Measurements from ENCODE around the gene DCST1. TPM values are rescaled to one million over a fixed set of nuclear protein-coding genes. Genes with fewer than 3 reads are reported as not detected.

The DCST1 gene
- total RNA-seq, 2 experiments from 2014 or later: not detected

DNA sequence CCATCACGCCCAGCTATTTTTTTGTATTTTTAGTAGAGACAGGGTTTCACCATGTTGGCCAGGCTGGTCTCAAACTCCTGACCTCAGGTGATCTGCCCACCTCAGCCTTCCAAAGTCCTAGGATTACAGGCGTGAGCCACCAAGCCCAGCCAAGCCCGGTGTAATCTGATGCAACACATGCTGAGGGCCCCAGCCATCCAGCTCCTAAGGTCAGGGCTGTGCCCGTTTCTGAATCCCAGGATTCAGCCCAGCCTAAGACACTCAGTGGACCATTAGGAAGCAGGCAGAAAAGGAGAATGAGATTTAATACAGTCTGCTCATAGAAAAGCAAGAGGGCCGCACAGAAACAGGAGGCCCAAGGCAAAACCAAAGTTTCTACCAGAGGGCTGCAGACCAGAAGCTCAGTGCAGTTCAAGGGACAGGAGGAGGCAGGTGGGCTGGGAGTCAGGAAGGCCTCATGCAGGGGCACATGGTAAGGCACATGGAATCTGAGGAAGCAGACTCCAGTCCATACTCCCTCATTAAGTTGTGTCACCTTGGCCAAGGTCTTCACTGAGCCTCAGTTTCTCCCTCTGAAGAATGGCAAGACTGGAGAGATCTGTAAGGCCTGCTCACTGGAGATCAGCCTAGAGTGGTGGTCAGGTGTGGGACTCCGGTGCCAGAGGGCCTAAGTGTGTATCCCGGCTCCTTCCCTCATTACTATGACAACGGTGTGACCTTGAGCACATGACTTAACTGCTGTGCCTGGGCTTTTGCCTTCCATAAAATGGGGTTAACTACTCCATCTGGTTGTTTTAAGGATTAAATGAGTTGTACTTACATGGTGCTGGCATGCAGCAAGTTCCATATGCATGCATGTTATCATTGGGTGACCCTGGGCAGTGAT is 15.1 kb downstream of the DCST1 start:
- Mint-ChIP-seq H3K27me3 (no peaks in the 10 kb centered on the region), H3K4me1 (peaks cover 31% of the 10 kb centered on the region), H3K9me3 (ENCODE audit: low read depth) (no peaks in the 10 kb centered on the region), H3K27ac (no peak overlapping the region), H3K4me3 (no peak overlapping the region), H3K36me3 (ENCODE audit: low read depth) (no peaks in the 10 kb centered on the region)
- DNase-seq (no peak), ATAC-seq (no peak)
- intact Hi-C loops (cut with DNase I, micrococcal nuclease): no loop called here
- POLR2A ChIA-PET: interaction anchor here (0.7 kb wide), 1 partner anchor 112 kb away, joined by 3 read pairs; the partner anchor contains the start of gene PMVK
- CTCF ChIA-PET: interaction anchor here (1.0 to 1.5 kb wide), 4 partner anchors 32 to 64 kb away, joined by 3 to 5 read pairs (median 4); no protein-coding TSS in a partner anchor

DNA sequence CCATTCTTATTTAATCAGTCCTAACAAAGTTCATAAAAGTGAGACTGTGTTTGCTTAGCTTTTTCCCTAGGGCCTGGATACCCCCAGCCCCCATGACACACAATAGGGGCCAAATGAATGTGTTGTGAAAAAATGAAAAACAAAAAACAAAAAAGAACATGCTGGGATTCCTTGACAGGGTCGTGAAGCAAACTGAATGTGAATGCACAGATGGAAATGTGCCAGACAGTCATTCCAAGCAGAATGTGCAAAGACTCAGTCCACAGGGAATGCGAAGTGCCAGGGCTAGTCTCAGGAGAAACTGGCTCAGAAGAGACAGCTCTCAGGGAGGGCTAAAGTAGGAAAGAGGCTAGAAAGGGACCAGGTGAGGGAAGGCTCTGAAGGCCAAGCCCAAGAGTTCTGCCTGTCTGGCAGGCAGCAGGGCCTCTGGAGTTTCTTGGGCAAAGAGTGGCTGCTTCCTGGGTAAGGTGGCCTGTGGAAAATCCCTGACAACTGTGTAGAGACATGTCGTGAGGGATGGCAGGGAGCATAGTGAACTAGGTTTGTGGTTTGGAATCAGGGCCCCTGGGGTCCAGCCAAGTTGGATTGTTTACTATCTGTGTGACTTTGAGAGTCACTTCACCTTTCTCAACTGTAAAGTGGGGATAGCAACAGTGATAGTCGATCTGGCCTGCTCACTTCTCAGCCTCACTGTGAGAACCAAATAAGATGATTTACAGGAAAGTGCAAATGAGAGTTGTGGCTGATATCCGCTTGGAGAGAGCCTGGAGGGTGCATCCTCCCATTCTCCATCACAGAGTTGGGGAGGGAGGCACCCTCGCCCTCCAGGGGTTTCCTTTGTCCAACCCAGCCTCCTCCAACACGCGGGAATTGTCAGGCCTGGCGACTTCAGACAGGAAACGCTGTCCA is 16.3 kb downstream of the DCST1 start:
- no peak for ATAC-seq
- POLR2A ChIA-PET: interaction anchor here (0.6 to 1.3 kb wide), 3 partner anchors 35 to 114 kb away, joined by 3 to 4 read pairs (median 3); partner anchors contain the start of gene PMVK
- H3K36me3 Mint-ChIP-seq (ENCODE audit: low read depth): no peaks in the 10 kb centered on the region
- H3K27me3 Mint-ChIP-seq: no peaks in the 10 kb centered on the region
- H3K4me1 Mint-ChIP-seq: peaks cover 26% of the 10 kb centered on the region
- peak overlapping the region; percentile 74 for H3K4me3 Mint-ChIP-seq
- H3K27ac Mint-ChIP-seq: peak overlapping the region; percentile 51
- H3K9me3 Mint-ChIP-seq (ENCODE audit: low read depth): no peaks in the 10 kb centered on the region
- CTCF ChIA-PET: interaction anchor here (0.6 to 3.1 kb wide), 11 partner anchors 11 to 1059 kb away, joined by 3 to 26 read pairs (median 3); partner anchors contain the start of genes KRTCAP2 and TRIM46
- intact Hi-C loops (cut with DNase I, micrococcal nuclease): loop anchor here (1.0 to 5.0 kb wide), 5 partner anchors 33 to 123 kb away; partner anchors contain the start of genes FLAD1 (in 1 of the 2), KRTCAP2 (in 1 of the 2), PYGO2 (in 1 of the 2) and TRIM46 (in 1 of the 2)
- DNase-seq: no peak

DNA sequence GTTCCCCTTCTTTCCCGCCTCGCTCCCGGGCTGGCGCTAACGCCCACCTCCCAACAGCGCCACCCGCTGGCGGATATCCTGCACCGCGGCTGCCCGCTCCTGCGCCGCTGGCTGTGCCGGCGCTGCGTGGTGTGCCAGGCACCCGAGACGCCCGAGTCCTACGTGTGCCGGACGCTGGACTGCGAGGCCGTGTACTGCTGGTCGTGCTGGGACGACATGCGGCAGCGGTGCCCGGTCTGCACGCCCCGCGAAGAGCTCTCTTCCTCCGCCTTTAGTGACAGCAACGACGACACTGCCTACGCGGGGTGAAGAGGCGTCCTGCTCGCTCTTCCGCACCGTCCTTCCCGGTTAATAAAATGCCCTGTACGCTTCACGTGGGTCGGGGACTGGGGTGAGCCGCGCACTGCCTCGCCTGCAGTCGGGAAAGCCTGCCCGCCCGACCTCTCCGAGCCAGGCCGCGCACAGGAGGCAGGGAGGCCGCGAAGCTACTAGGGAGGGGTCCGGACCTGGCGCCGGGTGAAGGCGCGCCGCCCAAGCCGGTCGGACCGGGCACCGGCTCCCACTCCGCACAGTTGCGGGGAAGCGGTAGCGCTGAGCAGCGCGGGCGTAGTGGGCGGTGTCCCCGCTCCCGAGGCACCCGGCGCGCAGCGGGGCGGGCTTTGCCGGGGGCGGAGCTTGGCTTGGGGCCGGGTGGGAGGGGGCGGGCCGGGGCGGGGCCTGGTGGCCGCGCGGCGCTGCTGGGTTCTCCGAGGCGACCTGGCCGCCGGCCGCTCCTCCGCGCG is 17.1 kb downstream of the DCST1 start, which contains the start of gene ADAM15:
Gene ADAM15 (plus strand): TSS at position 757 of the 782 bp plus-strand sequence. CDS start 71 bp downstream, outside the sequence.
- Mint-ChIP-seq H3K9me3 (ENCODE audit: low read depth) (no peaks in the 10 kb centered on the region), H3K27ac (peak within 1 kb of the TSS; percentile 80), H3K4me1 (peaks cover 20% of the 10 kb centered on the region), H3K4me3 (peak within 1 kb of the TSS; percentile 74), H3K27me3 (no peaks in the 10 kb centered on the region), H3K36me3 (ENCODE audit: low read depth) (peaks cover 6% of the 10 kb centered on the region)
- POLR2A ChIA-PET: interaction anchor here (0.6 to 1.3 kb wide), 4 partner anchors 34 to 1117 kb away, joined by 3 to 5 read pairs (median 4); partner anchors contain the start of gene PMVK
- DNase-seq: peak; percentile 90
- ATAC-seq: peak; percentile 78
- CTCF ChIA-PET: interaction anchor here (0.6 to 3.1 kb wide), 25 partner anchors 8 to 514 kb away, joined by 3 to 26 read pairs (median 4); partner anchors contain the start of genes EFNA3, EFNA4, KRTCAP2 and TRIM46
- intact Hi-C loops (cut with DNase I, micrococcal nuclease): loop anchor here (1.0 to 5.0 kb wide), 14 partner anchors 11 to 177 kb away; partner anchors contain the start of genes FLAD1 (in 2 of the 2), CKS1B (in 1 of the 2), EFNA4 (in 1 of the 2) and KRTCAP2 (in 1 of the 2)

DNA sequence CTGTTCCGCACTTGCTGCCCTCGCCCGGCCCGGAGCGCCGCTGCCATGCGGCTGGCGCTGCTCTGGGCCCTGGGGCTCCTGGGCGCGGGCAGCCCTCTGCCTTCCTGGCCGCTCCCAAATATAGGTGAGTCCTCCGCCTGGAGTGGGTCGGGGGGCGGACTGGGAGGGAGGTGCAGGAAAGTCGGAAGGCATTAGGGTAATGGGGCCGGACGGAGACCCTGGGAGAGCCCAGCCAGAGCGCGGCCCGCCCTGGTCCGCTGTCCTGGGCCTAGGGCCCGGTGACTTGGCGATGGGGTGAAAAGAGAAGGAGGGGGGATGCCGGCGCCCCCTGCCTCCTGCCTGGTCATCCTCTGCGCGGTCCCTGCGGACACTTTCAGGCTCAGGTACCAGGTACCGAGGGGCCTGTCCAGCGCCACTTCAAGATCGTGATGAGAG is 17.7 kb downstream of the DCST1 start:
- Mint-ChIP-seq H3K4me1 (peaks cover 20% of the 10 kb centered on the region), H3K36me3 (ENCODE audit: low read depth) (peaks cover 10% of the 10 kb centered on the region), H3K4me3 (peak overlapping the region; percentile 69), H3K27ac (no peak overlapping the region), H3K27me3 (no peaks in the 10 kb centered on the region), H3K9me3 (ENCODE audit: low read depth) (no peaks in the 10 kb centered on the region)
- ChIA-PET POLR2A (interaction anchor here (0.6 to 1.3 kb wide), 3 partner anchors 115 to 1116 kb away, joined by 3 to 5 read pairs (median 4); partner anchors contain the start of gene PMVK), CTCF (interaction anchor here (0.6 to 3.1 kb wide), 22 partner anchors 9 to 514 kb away, joined by 3 to 26 read pairs (median 4); partner anchors contain the start of genes EFNA3, EFNA4, KRTCAP2 and TRIM46)
- DNase-seq (no peak), ATAC-seq (peak; percentile 2)
- intact Hi-C loops (cut with DNase I, micrococcal nuclease): loop anchor here (1.0 to 5.0 kb wide), 13 partner anchors 10 to 176 kb away; partner anchors contain the start of genes FLAD1 (in 2 of the 2), CKS1B (in 1 of the 2), EFNA4 (in 1 of the 2) and KRTCAP2 (in 1 of the 2)

DNA sequence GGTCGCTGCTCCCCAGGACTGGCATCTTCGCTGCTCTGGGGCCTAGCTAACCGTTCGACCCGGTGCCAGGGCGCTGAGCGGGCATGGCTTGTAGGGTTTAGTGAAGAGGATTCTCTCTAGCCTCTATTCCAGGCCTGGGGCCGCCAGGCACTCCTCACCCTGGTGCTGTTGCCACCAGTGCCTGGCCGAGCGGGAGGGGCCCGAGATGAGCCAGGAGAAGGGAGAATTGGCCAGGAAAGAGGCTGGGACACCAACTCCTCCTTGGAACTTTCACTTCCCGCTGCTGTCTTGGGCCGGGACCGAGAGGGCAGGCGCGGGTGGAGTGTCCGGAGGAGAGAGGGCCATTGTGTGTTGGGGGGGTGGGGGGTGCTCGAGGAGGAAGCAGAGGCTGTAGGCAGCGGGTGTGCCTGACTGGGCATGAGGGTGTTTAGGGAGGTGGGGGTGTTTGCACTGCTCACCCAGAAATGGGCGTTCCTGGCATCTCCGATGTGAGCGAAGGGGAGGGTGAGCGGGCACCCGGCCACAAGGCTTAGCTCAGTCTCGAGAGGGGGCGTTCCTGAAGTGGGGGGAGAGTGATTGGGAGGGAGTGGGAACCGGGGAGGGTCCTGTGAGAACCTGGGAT is 18.3 kb downstream of the DCST1 start:
- DNase-seq (peak; percentile 64), ATAC-seq (peak; percentile 35)
- Mint-ChIP-seq H3K9me3 (ENCODE audit: low read depth) (no peaks in the 10 kb centered on the region), H3K27ac (peak overlapping the region; percentile 9), H3K36me3 (ENCODE audit: low read depth) (peaks cover 13% of the 10 kb centered on the region), H3K27me3 (no peaks in the 10 kb centered on the region), H3K4me3 (peak overlapping the region; percentile 69), H3K4me1 (peaks cover 20% of the 10 kb centered on the region)
- POLR2A ChIA-PET: interaction anchor here (0.8 kb wide), 1 partner anchor 121 kb away, joined by 5 read pairs; no protein-coding TSS in a partner anchor
- intact Hi-C loops (cut with DNase I, micrococcal nuclease): loop anchor here (1.0 to 5.0 kb wide), 13 partner anchors 9 to 175 kb away; partner anchors contain the start of genes FLAD1 (in 2 of the 2), CKS1B (in 1 of the 2), EFNA4 (in 1 of the 2) and KRTCAP2 (in 1 of the 2)
- CTCF ChIA-PET: interaction anchor here (1.0 to 3.1 kb wide), 12 partner anchors 8 to 457 kb away, joined by 3 to 26 read pairs (median 6); partner anchors contain the start of genes EFNA4, KRTCAP2 and PBXIP1

DNA sequence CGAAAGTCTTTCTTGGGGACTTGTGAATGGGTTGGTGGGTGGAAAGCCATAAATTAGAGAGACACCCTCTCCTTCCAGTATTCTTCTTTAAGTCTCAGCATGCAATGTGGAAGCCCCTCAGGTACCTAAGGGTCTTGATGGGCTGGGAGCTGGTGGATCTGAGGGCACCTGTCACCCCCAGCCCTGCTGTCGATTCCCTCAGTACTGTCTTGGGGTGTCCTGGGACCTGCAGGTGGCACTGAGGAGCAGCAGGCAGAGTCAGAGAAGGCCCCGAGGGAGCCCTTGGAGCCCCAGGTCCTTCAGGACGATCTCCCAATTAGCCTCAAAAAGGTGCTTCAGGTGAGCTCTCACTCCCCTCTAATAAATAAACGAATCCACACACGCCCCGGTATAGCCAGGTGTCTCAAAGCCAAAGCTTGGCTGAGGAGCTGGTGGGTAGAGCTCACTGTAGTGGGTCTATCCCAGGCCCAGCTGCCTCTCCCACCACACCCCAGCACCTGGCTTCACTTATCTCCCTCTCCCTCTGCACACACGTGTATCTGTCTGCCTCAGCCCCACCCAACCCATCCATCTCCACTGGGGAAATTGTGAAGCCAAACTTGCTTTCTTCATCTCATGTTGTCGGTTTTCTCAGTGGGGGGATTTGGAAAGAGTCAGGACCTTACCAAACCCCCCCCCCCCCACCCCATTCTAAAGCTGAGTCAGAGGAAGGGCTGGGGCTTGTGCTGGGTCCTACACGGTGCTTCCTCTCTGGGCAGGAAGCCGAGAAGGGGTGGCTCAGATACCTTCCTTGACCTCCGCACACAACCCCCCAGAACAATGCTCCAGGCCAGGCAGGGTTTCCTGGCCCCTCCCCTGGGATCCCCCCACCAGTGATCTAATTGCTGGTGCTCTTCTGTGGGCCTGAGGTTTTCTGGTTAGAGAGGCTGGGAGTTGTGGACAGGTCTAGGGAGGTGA is 19.1 kb downstream of the DCST1 start:
- no peak for ATAC-seq
- Mint-ChIP-seq H3K27me3 (no peaks in the 10 kb centered on the region), H3K9me3 (ENCODE audit: low read depth) (no peaks in the 10 kb centered on the region), H3K27ac (peak overlapping the region; percentile 9), H3K4me1 (peaks cover 20% of the 10 kb centered on the region), H3K36me3 (ENCODE audit: low read depth) (peaks cover 16% of the 10 kb centered on the region), H3K4me3 (peak overlapping the region; percentile 69)
- intact Hi-C loops (cut with DNase I, micrococcal nuclease): loop anchor here in 1 of 2 experiments (5.0 kb wide), 3 partner anchors 35 to 70 kb away; partner anchors contain the start of genes FLAD1 and ZBTB7B
- ChIA-PET POLR2A (no interaction called here), CTCF (interaction anchor here (0.6 to 3.1 kb wide), 16 partner anchors 8 to 599 kb away, joined by 3 to 26 read pairs (median 4); partner anchors contain the start of genes EFNA4, KCNN3, KRTCAP2 and PBXIP1)
- DNase-seq: peak; percentile 59

DNA sequence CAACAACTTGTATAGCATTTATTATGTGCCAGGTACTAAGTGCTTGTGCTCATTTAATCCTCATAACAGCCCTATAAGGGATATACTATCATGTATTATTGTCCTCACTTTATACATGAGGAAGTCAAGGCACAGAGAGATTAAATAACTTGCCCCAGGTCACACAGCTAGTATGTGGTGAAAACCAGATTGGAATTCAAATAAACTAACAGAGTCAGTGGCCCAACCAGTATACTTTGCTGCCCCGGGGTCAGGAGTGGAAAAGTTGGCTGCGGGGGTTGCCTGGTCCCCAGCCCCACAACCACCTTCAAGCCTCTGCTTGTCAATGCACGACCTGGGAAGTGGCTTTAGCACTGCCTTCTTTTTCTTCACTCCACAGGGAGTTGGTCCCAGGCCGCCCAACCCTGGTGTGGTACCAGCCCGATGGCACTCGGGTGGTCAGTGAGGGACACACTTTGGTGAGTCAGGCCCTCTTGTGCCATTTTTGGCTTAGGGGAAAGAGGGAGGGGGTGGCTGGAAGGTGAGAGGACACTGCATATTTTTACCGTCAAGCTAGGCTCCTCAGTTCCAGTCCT is 20.0 kb downstream of the DCST1 start:
- H3K27ac Mint-ChIP-seq: no peak overlapping the region
- ATAC-seq (no peak), DNase-seq (no peak)
- peaks cover 20% of the 10 kb centered on the region for H3K4me1 Mint-ChIP-seq
- intact Hi-C loops (cut with DNase I, micrococcal nuclease): loop anchor here in 1 of 2 experiments (5.0 kb wide), 3 partner anchors 36 to 71 kb away; partner anchors contain the start of genes FLAD1 and ZBTB7B
- H3K27me3 Mint-ChIP-seq: no peaks in the 10 kb centered on the region
- peak overlapping the region; percentile 69 for H3K4me3 Mint-ChIP-seq
- H3K9me3 Mint-ChIP-seq (ENCODE audit: low read depth): no peaks in the 10 kb centered on the region
- peaks cover 20% of the 10 kb centered on the region for H3K36me3 Mint-ChIP-seq (ENCODE audit: low read depth)
- CTCF ChIA-PET: interaction anchor here (0.7 to 3.1 kb wide), 8 partner anchors 9 to 119 kb away, joined by 3 to 15 read pairs (median 4); partner anchors contain the start of gene KRTCAP2
- POLR2A ChIA-PET: no interaction called here

DNA sequence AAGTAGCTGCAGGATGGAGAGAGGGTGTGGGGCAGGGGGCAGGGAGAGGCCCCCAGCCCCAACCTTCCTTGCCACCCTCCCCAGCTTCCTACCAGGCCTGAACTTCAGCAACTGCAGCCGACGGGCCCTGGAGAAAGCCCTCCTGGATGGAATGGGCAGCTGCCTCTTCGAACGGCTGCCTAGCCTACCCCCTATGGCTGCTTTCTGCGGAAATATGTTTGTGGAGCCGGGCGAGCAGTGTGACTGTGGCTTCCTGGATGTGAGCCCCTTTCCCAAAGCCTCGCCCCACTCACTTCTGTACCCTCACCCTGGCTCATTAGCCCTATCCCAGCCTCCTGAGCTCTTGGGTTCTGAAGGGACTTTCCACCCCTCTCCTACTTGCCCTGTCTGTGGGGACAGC is 23.5 kb downstream of the DCST1 start:
- ChIA-PET CTCF (interaction anchor here (7.5 kb wide), 1 partner anchor 13 kb away, joined by 67 read pairs; no protein-coding TSS in a partner anchor), POLR2A (interaction anchor here (0.6 kb wide), 2 partner anchors 49 to 72 kb away, joined by 3 to 6 read pairs; no protein-coding TSS in a partner anchor)
- Mint-ChIP-seq H3K27ac (no peak overlapping the region), H3K4me1 (peaks cover 18% of the 10 kb centered on the region), H3K36me3 (ENCODE audit: low read depth) (peaks cover 29% of the 10 kb centered on the region), H3K9me3 (ENCODE audit: low read depth) (no peaks in the 10 kb centered on the region), H3K27me3 (no peaks in the 10 kb centered on the region), H3K4me3 (no peak overlapping the region)
- DNase-seq: no peak
- intact Hi-C loops (cut with DNase I, micrococcal nuclease): no loop called here
- no peak for ATAC-seq

Data from activated CD4-positive, alpha-beta T cell treated with anti-CD3 and anti-CD28 coated beads for 36 hours (primary cell).